ENCODE measurements around the gene COL6A1.

COL6A1 gene, protein sequence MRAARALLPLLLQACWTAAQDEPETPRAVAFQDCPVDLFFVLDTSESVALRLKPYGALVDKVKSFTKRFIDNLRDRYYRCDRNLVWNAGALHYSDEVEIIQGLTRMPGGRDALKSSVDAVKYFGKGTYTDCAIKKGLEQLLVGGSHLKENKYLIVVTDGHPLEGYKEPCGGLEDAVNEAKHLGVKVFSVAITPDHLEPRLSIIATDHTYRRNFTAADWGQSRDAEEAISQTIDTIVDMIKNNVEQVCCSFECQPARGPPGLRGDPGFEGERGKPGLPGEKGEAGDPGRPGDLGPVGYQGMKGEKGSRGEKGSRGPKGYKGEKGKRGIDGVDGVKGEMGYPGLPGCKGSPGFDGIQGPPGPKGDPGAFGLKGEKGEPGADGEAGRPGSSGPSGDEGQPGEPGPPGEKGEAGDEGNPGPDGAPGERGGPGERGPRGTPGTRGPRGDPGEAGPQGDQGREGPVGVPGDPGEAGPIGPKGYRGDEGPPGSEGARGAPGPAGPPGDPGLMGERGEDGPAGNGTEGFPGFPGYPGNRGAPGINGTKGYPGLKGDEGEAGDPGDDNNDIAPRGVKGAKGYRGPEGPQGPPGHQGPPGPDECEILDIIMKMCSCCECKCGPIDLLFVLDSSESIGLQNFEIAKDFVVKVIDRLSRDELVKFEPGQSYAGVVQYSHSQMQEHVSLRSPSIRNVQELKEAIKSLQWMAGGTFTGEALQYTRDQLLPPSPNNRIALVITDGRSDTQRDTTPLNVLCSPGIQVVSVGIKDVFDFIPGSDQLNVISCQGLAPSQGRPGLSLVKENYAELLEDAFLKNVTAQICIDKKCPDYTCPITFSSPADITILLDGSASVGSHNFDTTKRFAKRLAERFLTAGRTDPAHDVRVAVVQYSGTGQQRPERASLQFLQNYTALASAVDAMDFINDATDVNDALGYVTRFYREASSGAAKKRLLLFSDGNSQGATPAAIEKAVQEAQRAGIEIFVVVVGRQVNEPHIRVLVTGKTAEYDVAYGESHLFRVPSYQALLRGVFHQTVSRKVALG

DNA sequence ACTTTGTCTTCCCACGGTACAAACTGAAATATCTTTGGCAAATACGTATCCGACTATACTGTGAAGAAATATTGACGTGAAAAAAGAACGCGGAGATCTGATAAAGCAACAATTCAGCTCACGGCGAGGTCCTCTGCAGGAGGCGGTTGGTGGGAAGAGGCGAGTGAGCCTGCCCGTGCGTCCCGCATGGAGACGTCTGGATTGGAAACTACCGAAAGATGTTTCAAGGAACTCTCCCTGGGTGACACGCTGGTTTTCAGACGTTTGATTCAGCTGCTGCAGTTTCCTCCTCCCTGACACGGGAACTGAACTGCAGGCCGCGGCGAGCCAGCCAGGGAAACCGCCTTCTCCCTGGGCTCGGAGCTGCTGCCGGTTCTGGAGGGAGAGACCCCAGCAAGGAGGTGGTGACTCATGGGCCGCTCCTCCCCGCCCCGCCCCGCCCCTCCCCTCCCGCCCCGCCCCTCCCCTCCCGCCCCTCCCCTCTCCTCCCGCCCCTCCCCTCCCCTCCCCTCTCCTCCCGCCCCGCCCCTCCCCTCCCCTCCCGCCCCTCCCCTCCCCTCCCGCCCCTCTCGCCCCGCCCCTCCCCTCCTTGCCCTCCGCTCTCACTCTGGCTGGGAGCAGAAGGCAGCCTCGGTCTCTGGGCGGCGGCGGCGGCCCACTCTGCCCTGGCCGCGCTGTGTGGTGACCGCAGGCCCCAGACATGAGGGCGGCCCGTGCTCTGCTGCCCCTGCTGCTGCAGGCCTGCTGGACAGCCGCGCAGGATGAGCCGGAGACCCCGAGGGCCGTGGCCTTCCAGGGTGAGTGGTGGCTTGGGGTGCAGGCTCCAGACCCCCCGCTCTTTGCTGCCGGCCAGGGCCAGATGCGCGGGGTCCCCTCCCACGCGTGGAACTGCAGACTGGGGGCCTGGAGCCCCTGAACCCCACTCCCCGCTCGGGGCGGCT is at the start of gene COL6A1:
Gene COL6A1, plus strand, starts transcription at position 620 of the 941 bp plus-strand sequence. Its CDS starts 81 bp downstream, at position 701.
- peak; percentile 73 for DNase-seq

- DNase-seq = no peak
Observed at GRCh38 chr21:45932922-45933502, 48.6 kb upstream of the COL6A1 start.

- DNase-seq = no peak
Observed at GRCh38 chr21:45934085-45934484, 47.5 kb upstream of the COL6A1 start.

GRCh38 chr21:45934554-45934953 is 47.0 kb upstream of the COL6A1 start:
- no peak for DNase-seq

DNA sequence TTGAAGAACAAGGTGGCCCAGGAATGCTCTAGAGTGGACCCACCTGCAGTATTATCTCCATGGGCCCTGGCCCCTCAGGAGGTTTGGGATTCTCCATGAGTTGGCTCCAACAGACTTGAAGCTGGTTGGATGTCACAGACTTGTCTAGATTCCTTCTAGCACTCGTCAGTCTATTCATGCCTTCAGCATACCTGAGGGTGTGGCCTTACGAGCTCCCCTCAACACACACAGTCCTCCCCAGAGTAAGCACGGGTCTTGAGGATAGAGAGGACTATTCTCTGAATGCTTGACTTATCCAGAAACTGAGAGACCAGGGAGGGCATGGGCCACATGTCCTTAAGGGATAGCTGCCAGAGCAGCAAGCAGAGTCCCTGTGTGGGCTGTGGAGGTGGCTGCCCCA is 45.9 kb upstream of the COL6A1 start:
- no peak for DNase-seq

GRCh38 chr21:45937721-45938452 is 43.7 kb upstream of the COL6A1 start:
- no peak for DNase-seq

- DNase-seq = no peak
Observed at GRCh38 chr21:45938453-45938755, 43.2 kb upstream of the COL6A1 start.

DNA sequence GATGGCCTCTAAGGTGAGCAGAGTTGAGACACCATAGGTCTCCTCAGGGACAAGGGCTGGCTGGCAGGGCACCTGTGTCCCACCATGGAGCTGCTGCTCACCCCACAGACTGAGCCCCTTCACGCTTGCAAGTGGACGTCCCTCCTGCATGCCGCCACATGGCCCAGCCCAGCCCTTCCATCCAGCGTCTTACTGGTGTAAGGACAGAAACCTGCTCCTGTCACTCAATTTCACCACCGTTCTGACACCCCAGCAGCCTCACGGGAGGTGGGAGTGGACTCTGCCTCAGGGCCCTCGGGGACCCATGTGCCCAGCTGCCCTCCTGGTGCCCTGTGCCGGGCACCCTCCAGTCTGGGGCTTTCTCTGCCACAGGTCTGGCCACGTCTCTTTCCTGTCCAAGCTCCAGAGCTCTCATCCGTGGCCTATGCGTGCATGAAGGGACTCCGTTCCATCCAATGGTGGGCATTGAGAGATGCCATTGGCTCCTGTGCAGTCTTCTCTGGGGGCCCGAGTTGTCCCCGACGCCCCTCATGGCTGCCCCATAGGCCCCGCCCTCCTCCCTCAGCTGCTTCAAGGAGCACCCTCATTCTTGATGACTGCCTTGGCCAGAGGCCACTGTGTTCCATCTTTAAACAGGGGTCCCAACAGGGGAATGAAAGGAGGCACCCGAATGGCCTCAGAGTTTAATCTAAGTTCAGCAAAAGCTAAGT is 42.6 kb upstream of the COL6A1 start:
- no peak for DNase-seq

DNA sequence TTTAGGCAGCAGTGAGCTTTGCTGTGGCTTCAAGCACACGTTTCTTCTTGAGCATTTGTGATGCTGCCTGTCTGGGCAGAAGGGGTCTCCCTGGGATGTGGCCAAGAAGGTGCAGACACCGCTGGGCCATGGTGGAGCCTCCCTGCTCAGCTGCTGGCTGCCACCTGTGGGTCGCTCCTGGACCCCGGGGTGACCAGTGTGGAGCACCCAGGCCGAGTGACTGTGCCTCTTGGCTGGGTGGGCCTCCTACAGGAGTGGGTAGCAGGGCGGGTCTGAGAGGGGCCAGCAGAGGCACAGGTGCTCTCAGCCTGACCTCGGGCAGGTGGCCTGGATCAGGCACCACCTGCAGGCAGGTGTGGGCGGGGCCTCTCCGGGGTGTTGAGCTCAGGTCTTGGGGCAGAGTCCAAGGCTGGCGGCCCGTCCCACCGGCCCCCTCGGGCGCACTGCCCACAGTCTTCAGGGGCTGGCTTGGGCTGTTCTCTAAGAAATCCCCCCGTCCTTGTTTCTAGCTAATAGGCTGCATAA is 42.0 kb upstream of the COL6A1 start:
- no peak for DNase-seq

- DNase-seq = no peak
Observed at GRCh38 chr21:45940091-45940490, 41.5 kb upstream of the COL6A1 start.

DNA sequence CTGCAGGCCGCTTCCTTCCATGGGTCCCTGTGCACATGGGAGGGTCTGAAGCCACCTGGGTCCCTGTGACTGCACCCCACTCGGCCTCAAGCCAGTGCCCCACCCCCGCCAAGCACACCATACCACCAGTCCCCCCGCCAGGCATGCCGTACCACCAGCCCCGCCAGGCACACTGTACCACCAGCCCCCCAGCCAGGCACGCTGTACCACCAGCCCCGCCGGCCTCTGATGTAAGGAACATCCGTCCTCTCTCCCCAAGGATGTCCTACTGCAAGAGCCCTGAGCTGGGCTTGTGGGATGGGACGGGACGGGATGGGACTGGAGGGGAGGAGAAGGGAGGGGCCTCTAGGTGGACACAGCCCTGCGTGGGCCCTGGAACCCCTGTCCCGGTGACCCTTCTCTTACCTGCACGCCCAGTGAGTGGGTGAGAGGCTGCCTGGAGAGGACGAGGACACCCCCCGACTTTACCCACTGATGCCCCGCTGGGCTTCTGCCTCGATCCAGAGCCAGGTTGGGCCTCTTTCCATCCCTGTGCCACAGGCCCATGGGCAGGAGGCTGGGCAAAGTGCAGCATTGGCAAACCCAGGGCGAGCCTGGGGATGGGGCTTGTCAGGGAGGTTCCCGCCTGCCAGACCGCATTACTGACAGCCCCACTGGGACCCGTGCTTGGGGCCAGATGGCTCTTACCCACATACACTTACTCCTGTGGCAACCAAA is 40.8 kb upstream of the COL6A1 start:
- DNase-seq = no peak

- no peak for DNase-seq
Observed at GRCh38 chr21:45941338-45941710, 40.2 kb upstream of the COL6A1 start.

GRCh38 chr21:45941717-45942546 is 39.6 kb upstream of the COL6A1 start:
- DNase-seq = no peak

- no peak for DNase-seq
Observed at GRCh38 chr21:45942755-45943629, 38.6 kb upstream of the COL6A1 start.

GRCh38 chr21:45943630-45944540 is 37.7 kb upstream of the COL6A1 start:
- DNase-seq = no peak

- no peak for DNase-seq
Observed at GRCh38 chr21:45944601-45945000, 37.0 kb upstream of the COL6A1 start.
